ENCODE data around the gene ZSWIM8.

Gene ZSWIM8

GRCh38 chr10:73841526-73842285 is 56.3 kb downstream of the ZSWIM8 start:
- DNase-seq, result no peak

- no peak for DNase-seq
These were observed 56.9 kb downstream of the ZSWIM8 start for GRCh38 chr10:73842349-73842748.

- DNase-seq, result no peak
These were observed 57.9 kb downstream of the ZSWIM8 start for GRCh38 chr10:73843261-73843660.

GRCh38 chr10:73847031-73847430 is 61.6 kb downstream of the ZSWIM8 start:
- DNase-seq, result no peak

GRCh38 chr10:73848821-73849489 is 63.5 kb downstream of the ZSWIM8 start:
- peak; percentile 74 to 93 (median 84) for DNase-seq

DNA sequence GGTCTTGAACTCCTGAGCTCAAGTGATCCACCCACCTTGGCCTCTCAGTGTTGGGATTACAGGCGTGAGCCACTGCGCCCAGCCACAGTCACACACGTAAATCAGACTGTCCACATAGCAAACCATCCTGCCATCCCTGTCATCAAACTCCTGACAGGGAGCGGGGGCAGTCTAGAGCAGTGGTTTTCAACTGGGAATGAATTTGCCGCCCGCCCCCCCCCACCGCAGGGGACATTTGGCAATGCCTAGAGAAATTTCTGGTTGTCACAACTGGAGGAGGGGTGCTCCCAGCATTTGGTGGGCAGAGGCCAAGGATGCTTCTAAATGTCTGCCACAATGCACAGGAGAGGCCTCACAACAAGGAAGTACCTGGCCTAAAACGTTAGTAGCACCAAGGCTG is 64.8 kb downstream of the ZSWIM8 start:
- DNase-seq, result no peak

DNA sequence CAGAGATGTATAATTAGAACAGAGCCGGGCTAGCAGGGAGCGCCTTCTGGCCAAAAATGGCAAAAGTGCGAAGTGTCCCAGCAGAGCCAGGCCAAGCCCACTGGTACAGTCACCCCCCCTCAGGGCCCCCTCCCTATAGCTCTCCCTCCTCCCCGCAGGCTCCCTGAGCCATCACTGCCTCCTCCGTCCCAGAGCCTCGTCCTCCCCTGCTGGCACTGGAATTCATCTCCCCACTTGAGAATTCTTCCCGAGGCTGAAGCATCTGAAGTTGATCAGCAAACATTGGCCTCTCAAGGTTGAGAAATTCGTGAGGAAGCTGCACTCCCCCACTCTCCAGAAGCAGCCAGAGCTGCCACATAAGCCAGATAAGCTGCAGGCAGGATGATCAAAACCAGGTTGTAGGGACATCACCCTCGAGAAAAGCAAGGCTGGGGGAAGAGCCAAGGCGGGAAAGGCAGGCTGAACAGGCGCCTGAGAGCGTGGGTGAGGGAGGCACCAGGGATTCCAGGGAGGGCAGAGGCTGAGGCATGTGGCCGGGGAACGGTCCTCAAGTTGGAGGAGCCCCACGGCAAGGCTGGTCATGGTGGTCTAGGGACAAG is 65.6 kb downstream of the ZSWIM8 start:
- DNase-seq, result no peak
